HL-60/S4 (cell line): ENCODE results near the gene TMTC1.

ENCODE experiments used
- in situ Hi-C: fragments of 300-500 bp; cut with MboI; formaldehyde crosslinking; loops from 2 replicates; pipeline ENCODE4 v1.14.3; 2022; ENCODE audit warnings: low sequenced_read_pairs

Gene TMTC1

DNA sequence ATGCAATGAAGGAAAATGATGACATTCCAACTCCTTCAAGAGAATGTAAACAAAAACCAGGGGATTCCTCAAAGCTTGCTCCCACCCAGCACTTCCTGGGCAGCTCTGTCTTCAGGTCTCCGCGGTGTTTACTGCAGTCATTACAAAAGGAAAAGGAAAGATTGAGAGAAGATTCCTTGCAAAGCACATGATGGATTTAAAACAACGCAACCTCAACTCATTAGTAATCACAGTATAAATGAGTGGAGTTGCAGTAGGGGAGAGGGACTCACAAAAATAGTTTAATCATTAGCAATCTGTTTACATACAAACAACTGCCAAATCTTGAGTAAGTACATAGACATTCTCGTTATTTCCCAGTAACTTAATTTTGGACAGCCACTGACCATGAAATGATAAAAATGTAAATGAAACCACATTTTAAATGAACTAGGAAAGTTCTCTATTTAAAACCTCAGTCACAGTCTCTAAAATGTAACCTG, 236.6 kb downstream of the TMTC1 start:
- in situ Hi-C loops, result loop anchor here (25.0 kb wide), 1 partner anchor 340 kb away; no protein-coding TSS in a partner anchor

DNA sequence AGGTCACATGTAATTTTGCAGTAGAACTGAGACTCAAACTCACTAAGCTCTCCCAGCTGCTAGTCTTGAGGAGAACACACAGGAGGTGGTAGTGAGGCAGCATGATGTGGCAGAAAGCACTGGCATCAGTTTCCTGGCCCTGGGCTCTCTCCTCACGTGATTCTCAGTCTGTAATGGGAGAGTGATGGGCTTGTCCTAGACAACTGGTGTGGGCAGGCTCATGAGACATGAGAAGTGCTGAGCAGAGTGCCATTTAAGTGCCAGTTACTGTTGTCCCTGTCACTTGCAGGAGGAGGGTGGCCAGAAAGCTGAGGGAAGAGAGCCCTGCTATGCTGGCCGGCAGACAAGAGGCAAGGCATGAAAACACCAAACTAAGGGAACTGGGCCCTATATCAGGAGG, 237.7 kb downstream of the TMTC1 start:
- in situ Hi-C loops, result loop anchor here (25.0 kb wide), 1 partner anchor 341 kb away; no protein-coding TSS in a partner anchor

DNA sequence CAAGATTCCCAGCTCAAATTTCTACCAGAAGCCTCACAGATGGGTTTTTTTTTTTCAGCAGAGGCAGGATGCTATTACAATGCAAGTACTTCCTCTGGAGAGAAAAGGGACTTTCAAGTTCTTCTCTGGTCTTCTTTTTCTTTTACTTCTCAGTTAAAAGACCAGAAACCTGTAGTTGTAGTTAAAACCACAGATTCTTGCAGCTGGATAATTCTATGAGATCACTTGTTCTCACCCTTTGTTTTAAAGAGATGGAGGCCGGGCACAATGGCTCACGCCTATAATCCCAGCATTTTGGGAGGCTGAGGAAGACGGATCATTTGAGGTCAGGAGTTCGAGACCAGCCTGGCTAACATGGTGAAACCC, 238.7 kb downstream of the TMTC1 start:
- in situ Hi-C loops, result loop anchor here (25.0 kb wide), 1 partner anchor 342 kb away; no protein-coding TSS in a partner anchor

DNA sequence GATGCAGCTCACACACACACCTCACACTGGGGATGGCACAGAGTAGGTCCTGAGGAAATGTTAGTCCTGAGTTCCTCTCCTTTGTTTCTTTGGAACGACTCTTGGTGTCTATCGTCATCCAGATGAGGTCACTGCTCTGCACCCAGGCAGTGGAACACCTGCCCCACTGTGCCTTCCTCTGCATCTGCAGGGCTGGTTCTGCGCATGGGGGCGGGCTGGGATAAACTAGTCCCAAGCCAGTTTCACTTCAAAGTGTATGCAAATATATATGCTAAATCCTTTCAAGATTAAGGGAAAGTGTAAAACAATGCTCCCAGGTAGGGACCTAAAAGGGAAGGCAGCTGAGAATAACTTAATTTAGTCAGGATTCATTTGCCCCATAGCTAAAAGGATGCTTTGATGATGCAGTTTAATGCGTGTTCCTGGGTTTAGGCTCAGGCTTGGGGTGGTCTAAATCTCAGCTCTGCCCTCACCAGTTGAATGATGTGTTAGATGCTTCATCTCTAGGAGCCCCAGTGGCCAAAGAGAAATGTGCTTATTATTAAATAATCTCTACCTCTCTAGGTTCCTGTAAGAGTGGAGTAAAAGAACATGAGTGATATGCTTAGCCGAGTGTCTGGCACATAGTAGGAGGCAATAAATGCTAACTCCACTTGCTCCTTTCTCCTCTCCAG, 239.2 kb downstream of the TMTC1 start:
- in situ Hi-C loops, result loop anchor here (25.0 kb wide), 1 partner anchor 343 kb away; no protein-coding TSS in a partner anchor

DNA sequence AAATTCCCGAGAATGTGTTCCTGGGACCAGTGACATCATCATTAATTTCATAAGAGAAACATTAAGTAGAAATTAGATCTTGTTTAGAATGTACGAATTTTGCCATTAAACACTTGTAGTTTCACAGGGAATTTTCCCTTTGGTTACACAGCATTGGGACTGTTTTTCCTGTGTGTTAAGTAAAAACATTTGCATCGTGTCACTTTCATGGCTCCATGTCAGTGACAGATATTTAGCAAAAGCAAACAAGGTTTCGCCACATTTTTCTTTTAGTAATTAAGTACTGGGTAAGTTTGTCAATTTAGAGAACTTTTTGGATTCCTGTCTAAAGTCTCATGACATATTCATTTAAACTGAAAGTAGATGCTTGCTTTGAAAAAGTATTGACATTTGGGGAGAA, 240.7 kb downstream of the TMTC1 start:
- in situ Hi-C loops, result loop anchor here (25.0 kb wide), 1 partner anchor 344 kb away; no protein-coding TSS in a partner anchor

DNA sequence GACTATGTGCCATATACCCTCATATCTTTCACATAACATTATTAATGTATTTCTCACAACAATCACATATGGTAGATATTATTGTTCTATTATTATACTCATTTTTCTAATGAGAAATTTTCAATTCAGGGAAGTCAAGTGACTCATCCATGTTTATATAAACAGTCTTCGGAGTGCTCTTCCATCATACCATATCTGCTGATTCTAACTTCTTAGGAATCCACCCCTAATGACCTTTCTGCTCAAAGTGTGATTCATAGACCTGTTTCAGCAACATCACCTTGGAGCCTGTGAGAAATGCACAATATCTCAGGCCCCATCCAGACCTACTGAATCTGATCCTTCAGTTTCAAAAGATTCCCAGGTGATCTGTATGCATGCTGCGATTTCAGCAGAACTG, 246.4 kb downstream of the TMTC1 start:
- in situ Hi-C loops, result loop anchor here (25.0 kb wide), 1 partner anchor 350 kb away; no protein-coding TSS in a partner anchor

DNA sequence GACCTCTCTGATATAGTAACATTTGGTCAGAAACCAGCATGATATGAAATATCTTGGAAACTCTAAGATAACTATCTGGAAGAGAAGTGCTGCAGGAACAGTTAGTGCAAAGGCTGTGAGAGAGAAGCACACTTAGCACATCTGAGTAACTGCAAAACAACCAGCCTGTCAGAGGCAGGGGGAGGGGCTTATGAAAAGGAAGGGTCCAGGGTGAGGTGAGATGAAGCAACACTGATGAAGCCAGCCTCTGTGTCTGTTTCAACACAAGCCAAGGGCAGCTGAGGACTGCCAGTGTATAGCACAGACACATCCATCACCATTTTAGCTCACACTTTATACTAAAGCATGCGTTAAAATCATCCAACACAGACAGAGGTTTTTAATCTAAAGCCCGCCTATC, 248.8 kb downstream of the TMTC1 start:
- in situ Hi-C loops, result loop anchor here (25.0 kb wide), 1 partner anchor 352 kb away; no protein-coding TSS in a partner anchor

DNA sequence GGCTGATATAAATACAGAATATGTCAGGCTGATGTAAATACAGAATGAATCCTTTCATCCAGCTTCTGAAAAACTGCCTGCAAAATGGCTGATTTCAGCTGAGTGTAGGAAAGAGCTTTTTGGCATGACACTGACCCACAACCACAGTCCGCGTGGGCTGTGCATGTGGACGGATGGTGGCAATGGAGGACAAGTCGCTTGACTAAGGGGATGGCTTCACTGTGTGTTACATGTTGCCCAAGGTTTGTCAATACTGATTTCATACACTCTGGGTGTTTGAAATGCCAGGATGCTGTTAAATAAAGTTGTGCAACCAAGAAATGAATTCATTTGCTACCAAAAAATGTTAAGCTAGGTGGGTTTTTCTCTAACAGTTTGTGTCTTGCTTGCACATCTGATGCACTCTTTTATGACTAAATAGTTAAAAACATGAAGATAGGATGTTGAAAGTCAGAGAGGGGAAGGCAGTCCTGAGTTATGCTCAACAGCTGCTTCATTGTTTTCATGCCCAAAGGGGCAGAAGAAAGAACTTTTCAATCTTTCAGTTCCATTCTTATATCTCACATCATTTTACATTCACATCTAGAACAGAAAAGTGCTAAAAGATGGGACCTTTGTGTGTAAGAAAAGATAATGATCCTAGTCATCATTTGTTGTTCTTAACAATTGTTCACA, 249.8 kb downstream of the TMTC1 start:
- in situ Hi-C loops, result loop anchor here (25.0 kb wide), 1 partner anchor 353 kb away; no protein-coding TSS in a partner anchor

DNA sequence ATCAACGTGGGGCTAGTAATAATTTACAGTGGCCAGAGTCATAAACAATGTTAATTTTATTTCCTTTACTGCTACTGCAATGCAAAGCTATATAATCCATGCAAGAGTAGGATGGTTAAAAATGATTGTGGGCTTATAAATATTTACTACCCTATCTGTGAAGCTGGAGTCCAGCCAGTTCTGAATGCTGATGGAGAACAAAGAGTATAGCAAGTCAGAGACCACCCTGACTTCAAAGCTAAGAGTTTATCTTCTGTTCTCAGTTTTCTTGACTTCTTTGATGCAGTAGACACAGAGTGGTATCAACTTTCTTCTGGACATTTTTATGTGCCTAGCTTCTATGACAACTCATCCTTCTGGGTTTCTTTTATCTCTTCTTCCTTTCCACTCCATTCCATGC, 252.3 kb downstream of the TMTC1 start:
- in situ Hi-C loops, result loop anchor here (25.0 kb wide), 1 partner anchor 356 kb away; no protein-coding TSS in a partner anchor

DNA sequence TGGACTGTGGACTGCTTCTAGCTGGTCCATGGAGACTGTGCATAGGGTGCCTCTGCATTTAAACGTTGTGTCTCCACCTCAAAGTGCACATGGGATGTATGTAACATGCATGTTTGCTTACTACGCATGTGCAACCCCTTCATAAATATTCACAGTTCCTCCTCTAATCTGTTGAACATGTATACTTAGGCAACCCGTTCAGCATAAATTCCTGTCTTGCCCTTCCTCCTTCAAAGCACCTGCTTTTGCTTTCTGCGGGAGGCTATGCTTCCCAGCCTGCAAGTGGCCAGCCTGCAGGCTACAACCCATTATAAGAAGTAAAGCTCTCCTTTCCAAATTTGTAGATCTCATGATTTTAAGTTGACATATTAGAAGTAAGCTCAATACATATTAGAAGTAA, 253.3 kb downstream of the TMTC1 start:
- in situ Hi-C loops, result loop anchor here (25.0 kb wide), 1 partner anchor 357 kb away; no protein-coding TSS in a partner anchor

DNA sequence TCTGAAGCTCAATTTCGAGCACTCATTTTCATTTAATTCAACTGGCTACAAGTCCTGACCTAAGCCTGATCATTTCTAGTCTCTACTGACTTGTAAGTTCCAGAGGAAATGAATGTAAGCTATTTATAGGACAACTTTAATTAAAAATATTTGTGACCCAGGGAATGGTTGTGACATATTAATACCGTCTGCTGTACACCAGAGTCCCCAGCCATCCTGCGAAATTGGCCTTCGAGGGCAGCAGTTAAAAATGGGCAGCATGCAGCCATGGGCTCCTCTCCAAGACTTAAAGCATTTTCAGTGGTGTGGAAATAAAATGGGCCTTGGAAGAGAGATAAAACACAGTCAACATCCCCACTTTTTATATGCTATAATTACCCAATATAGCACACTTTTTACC, 255.6 kb downstream of the TMTC1 start:
- in situ Hi-C loops, result loop anchor here (10.0 to 25.0 kb wide), 2 partner anchors 359 to 1277 kb away; no protein-coding TSS in a partner anchor

DNA sequence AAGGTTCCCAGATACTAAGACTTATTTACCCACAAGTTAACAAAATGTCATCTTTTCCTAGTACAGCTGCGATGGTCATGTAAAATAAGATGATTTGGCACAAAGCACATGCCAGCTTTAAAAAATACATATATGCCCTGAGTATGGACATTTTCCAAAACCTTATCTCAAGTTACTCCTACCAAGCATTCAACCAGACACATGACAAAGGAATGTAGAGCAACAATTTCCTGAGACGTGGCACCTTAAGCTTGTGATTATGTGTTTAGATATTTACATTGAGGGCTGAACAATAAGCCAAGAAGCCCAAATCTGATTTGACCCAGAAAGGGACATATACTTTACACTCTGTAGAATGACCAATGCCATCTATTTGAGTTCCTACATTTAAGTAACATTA, 261.8 kb downstream of the TMTC1 start:
- in situ Hi-C loops, result loop anchor here (10.0 kb wide), 1 partner anchor 1283 kb away; no protein-coding TSS in a partner anchor

DNA sequence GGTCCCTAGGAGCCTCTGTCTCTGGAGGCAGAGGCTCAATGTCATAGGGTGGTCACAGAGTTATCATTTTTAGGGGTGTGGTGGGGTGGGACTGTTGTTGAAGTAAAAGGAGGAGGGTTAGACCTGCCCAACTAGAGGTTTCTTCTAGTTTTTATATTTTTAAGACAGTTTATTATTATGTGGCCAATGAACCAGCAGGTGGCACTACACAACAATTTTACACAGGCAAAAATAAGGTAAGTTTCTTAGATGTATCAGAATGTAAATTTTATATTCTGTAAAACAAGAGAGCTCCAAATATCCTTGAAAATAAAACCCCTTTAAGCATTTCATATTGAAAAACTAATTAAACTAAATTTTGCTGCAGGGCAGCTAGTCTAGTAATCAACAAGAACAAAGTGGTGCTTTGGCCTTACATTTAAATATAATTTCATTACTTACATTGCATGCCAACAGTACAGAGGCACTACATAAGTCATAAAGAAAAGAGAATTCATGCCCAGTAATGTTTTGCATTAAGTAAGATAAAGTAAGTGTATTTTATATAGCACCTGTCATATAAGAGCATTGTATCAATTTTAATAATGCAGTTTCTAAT, 264.1 kb downstream of the TMTC1 start:
- in situ Hi-C loops, result loop anchor here (10.0 kb wide), 1 partner anchor 1285 kb away; no protein-coding TSS in a partner anchor

DNA sequence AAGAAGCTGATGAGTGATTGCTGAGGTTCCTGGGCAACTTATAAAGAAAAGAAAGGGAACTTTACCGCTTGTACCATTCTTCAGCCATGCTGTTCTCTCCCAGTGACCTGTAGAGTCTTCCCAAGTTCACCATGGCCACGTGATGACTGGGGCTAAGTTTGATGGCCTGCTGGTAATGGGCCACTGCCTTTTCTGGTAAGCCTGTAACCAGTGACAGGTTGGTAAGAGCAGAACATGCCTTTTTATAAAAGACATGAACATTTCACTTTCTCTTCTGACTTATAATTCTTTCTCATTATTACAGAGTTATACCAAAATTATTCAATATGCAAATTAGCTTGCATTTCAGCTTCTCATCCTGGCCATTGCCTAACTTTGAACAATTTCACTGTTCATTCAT, 265.3 kb downstream of the TMTC1 start:
- in situ Hi-C loops, result no loop called here

DNA sequence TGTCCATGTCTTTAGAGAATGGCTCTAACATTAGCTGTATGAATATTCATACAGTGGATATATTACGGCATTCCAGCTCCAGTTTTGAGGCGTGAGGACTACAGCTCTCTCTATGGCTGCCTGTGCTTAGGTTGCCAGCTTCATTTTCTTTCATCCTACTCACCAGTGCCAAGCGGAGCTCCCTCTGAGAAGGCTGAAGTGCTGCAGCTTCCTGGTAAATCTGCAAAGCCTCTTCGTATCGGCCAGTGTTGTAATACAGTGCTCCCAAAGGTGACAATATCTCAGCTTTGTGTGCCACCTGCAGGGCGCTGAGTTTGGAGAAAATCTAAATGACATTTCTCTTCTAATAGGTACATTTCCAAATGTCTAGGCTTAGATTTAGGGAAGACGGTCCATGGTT, 266.5 kb downstream of the TMTC1 start:
- in situ Hi-C loops, result no loop called here

DNA sequence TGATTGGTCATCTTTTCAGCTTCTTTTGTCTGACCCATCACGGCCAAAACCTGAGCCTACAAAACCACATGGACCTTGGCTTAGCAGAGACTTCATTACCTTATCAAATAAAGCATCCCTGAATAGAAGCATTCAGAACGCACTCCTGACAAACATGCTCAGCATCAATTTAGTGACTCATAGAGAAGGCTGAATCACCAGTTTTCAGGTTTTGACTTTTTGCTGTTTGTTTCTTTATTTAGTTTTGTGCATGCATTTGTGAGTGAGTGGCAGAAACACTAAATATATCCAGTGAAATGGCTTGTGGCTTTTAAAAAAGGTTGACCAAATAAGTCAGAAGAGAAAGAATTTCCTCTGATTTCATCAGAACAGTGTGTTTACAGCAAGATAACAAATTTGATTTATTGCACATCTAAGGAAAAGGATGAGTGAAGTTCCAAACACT, 267.3 kb downstream of the TMTC1 start:
- in situ Hi-C loops, result no loop called here

DNA sequence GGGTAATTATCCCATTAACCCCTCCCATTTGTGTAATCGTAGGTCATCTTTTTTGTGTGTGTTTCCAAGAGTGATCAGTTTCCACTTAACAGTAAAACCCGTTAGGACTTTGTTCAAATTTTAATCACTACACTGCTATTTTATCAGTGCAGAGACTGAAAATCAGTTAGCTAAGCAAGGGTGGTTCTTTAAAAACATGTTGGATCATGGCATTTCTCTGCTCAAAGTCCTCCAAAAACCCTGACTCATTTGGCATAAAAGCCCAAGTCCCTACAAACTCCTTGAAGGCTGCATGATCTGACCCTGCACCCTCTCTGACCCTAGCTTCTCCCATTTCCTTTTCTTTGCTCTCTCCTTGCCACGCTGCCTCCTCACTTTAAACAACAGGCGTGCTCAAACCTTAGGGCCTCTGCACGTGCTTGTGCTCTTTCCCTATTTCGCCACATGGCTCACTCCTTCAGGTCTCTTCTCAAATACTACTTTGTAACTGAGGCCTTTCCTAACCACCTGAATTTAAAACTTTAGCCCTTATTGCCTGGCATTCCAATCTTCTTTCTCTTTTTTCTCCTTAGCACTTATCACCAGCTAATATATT, 273.1 kb downstream of the TMTC1 start:
- in situ Hi-C loops, result no loop called here

DNA sequence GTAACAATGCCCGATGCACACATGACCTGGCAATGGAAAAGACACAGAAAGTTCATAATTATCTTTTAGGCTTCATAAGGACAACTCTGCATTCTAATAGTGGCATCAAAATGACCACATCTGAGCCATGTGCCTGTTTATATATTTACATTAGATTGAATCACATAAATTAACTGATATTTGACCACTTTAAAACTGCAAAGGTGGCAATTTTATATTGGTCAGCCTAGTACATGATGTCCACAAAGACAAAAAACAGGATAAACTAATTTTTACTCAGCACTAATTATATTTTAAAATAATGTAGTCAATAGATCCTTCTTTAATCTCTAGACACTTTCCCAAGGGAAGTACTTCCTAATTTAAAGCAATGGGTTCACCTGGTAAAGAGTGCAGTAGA, 274.2 kb downstream of the TMTC1 start:
- in situ Hi-C loops, result no loop called here

DNA sequence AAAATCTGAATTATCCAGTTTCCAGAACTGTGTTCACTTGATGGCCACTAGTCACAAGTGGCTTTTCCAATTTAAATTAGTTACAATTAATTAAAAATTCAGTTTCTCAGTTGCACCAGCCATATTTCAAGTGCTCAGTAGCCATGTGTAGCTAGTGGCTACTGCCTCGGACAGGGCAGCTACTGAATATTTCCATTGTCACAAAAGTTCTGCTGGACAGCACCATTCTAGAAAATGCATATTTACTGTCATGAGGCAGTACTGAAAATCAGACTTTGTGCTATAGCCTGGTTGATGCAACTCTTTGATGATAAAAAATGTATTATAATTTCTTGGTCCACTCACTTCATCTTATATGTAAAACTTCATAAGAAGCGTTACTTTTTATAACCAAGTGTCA, 274.8 kb downstream of the TMTC1 start:
- in situ Hi-C loops, result no loop called here

DNA sequence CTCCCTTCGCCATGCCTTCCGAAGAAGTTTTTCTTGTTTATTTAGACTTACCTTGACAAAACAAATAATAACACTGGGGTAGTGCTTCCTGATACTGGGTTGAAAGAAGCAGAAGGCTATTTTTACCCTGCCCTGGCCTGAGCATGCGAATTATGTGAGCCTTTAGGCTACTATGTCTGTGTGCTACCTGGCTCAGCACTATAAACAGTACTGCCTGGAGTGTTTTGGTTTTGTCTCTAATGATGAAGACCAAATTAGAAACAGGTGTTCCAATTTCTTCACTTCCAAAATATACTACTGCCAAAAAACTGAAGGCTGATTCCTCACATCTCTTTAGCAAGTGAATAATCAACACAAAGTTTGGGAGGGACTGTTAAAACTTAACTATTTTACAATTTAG, 278.6 kb downstream of the TMTC1 start:
- in situ Hi-C loops, result no loop called here

DNA sequence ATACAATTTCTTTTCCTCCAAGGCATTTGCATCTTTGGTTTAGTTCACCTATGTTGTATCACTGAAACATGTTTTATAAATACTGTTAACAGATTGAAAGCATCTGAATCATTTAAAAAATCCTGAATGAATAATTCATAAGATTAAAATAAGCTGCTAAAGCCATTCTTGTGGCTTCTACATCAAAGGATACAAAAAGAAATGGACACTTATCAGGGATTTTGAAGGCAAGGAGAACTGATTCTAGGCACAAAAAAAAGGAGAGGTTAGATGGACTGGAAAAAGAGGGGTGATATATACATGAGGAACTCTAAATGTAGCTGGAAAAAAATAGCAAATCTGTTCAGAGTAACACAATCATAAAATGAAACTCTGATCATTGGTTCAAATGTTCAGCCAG, 280.5 kb downstream of the TMTC1 start:
- in situ Hi-C loops, result no loop called here
